ENCODE results near the gene MBD3L2.
"Not testable (repeated sequence)": the region's sequence is repeated elsewhere in the genome, so short reads cannot be mapped to it uniquely, and the experiment has no call there.

GRCh38 chr19:7067122-7067521, 18.0 kb downstream of the MBD3L2 start:
- TF ChIP-seq, protein P1, sequence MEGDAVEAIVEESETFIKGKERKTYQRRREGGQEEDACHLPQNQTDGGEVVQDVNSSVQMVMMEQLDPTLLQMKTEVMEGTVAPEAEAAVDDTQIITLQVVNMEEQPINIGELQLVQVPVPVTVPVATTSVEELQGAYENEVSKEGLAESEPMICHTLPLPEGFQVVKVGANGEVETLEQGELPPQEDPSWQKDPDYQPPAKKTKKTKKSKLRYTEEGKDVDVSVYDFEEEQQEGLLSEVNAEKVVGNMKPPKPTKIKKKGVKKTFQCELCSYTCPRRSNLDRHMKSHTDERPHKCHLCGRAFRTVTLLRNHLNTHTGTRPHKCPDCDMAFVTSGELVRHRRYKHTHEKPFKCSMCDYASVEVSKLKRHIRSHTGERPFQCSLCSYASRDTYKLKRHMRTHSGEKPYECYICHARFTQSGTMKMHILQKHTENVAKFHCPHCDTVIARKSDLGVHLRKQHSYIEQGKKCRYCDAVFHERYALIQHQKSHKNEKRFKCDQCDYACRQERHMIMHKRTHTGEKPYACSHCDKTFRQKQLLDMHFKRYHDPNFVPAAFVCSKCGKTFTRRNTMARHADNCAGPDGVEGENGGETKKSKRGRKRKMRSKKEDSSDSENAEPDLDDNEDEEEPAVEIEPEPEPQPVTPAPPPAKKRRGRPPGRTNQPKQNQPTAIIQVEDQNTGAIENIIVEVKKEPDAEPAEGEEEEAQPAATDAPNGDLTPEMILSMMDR (IDR thresholded peaks at IDR 0.05 in 8 of 11, conservative IDR thresholded peaks at IDR 0.05 in 3 of 11), result not testable (repeated sequence)
- not testable (repeated sequence) for TF ChIP-seq POLR2AphosphoS5 (IDR thresholded peaks at IDR 0.05)

Measured in spleen (tissue), 7 donors.